Gastroesophageal sphincter (tissue), 4 donors: Measurements from ENCODE around the gene PES1. TPM values are rescaled to one million over a fixed set of nuclear protein-coding genes. Genes with fewer than 3 reads are reported as not detected.
A peak's percentile ranks its signal among the peaks of the same experiment; 100 is the strongest.
"Not testable (repeated sequence)": the region's sequence is repeated elsewhere in the genome, so short reads cannot be mapped to it uniquely, and the experiment has no call there.

ENCODE experiments used
- ATAC-seq: fragments of 150-250 bp; one replicate; pipeline ENCODE4 v1.9.1; 2016; ENCODE audit warnings: mild to moderate bottlenecking, moderate library complexity
- H3K27ac ChIP-seq, 4 donors: fragments of 200-600 bp; sonication (generic) in 3 of 4; 1 replicate in 3 of 4; 2 replicates in 1 of 4; pipeline ENCODE4 v1.5.1; 2016 to 2019
- H3K27me3 ChIP-seq: fragments of 200-600 bp; sonication (generic); one replicate; pipeline ENCODE4 v1.5.1; 2019
- H3K36me3 ChIP-seq, 2 donors: fragments of 200-600 bp; sonication (generic); one replicate each; pipeline ENCODE4 v1.5.1; 2019; ENCODE audit warnings: control low read depth in 1 of 2
- H3K4me1 ChIP-seq, 3 donors: fragments of 200-600 bp; sonication (generic); 1 replicate in 2 of 3; 2 replicates in 1 of 3; pipeline ENCODE4 v1.5.1; 2016 to 2019; ENCODE audit warnings: control low read depth in 2 of 3
- H3K4me3 ChIP-seq, 2 donors: fragments of 200-600 bp; sonication (generic); one replicate each; pipeline ENCODE4 v1.5.1; 2019; ENCODE audit warnings: mild to moderate bottlenecking in 1 of 2, moderate library complexity in 1 of 2
- H3K9me3 ChIP-seq, 3 donors: fragments of 200-600 bp; sonication (generic); one replicate each; pipeline ENCODE4 v1.5.1; 2017 to 2019; ENCODE audit warnings: control low read depth in 2 of 3
- EP300 ChIP-seq: sonication (generic); formaldehyde crosslinking; IDR thresholded peaks from one replicate; pipeline ENCODE4 v1.6.1; 2017; ENCODE audit warnings: antibody characterized with exemption, mild to moderate bottlenecking
- POLR2A ChIP-seq, 2 donors: fragments of 450-650 bp; IDR thresholded peaks; one replicate each; pipeline ENCODE4 v1.6.1; 2017; ENCODE audit warnings: antibody characterized with exemption in 2 of 2, mild to moderate bottlenecking in 2 of 2, moderate library complexity in 1 of 2
- POLR2AphosphoS5 ChIP-seq: sonication (generic); formaldehyde crosslinking; IDR thresholded peaks from one replicate; pipeline ENCODE4 v1.6.1; 2017; ENCODE audit warnings: antibody characterized with exemption
- WGBS, 2 donors: methylation state at CpG; one replicate each; pipeline ENCODE4 v1.1.5; 2018; ENCODE audit warnings: low coverage in 1 of 2; 5-methylcytosine and 5-hydroxymethylcytosine counted together
- total RNA-seq, 4 donors: library from RNA; depleted of rRNA; stranded (reverse); fragments of >200 nt; gene quantifications; one replicate each; pipeline ENCODE4 v1.1.0, GENCODE V29; 2016
- TF ChIP-seq, protein P1 (sequence below), 4 experiments: fragments of 200-600 bp in 2 of 4; fragments of 450-650 bp in 2 of 4; sonication (generic) in 1 of 4; IDR thresholded peaks; one replicate each; pipeline ENCODE4 v1.5.1; 2017 to 2019; ENCODE audit warnings: antibody characterized with exemption in 4 of 4, mild to moderate bottlenecking in 2 of 4, moderate library complexity in 2 of 4

The PES1 gene
- total RNA-seq, 4 donors from 2014 or later: 35.5 to 48.9 (median 39.8) TPM

- Histone ChIP-seq H3K27me3 (peaks cover 58% of the 10 kb centered on the region), H3K36me3 (no peaks in the 10 kb centered on the region), H3K27ac (no peak within 1 kb of the TSS), H3K4me3 (no peak within 1 kb of the TSS), H3K9me3 (no peaks in the 10 kb centered on the region), H3K4me1 (peaks cover 0 to 13% (median 5%) of the 10 kb centered on the region in 3 donors)
- WGBS, 2 donors: 86 to 100% methylated on average over 2 to 4 of the region's 7 CpGs
- no peak for ATAC-seq
- no peak for TF ChIP-seq EP300
- no peak for TF ChIP-seq POLR2AphosphoS5
- no peak for TF ChIP-seq POLR2A (IDR thresholded peaks at IDR 0.05)
- TF ChIP-seq, protein P1, sequence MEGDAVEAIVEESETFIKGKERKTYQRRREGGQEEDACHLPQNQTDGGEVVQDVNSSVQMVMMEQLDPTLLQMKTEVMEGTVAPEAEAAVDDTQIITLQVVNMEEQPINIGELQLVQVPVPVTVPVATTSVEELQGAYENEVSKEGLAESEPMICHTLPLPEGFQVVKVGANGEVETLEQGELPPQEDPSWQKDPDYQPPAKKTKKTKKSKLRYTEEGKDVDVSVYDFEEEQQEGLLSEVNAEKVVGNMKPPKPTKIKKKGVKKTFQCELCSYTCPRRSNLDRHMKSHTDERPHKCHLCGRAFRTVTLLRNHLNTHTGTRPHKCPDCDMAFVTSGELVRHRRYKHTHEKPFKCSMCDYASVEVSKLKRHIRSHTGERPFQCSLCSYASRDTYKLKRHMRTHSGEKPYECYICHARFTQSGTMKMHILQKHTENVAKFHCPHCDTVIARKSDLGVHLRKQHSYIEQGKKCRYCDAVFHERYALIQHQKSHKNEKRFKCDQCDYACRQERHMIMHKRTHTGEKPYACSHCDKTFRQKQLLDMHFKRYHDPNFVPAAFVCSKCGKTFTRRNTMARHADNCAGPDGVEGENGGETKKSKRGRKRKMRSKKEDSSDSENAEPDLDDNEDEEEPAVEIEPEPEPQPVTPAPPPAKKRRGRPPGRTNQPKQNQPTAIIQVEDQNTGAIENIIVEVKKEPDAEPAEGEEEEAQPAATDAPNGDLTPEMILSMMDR (IDR thresholded peaks at IDR 0.05): no peak
Observed at GRCh38 chr22:30546616-30547015, 45.1 kb downstream of the PES1 start, which contains the start of gene SEC14L6. TSS of gene SEC14L6 (minus strand) at chr22:30546741. CDS start at chr22:30546682, 59 bp downstream.

- WGBS, 2 donors: 80% methylated on average over 1 of the region's 12 CpGs; no CpG with 5 or more reads in 1 of the 2 donors
- TF ChIP-seq POLR2A (IDR thresholded peaks at IDR 0.05) (no peak), EP300 (no peak), POLR2AphosphoS5 (no peak)
- TF ChIP-seq, protein P1 (IDR thresholded peaks at IDR 0.05): no peak
- H3K9me3 ChIP-seq: no peaks in the 10 kb centered on the region
- no peaks in the 10 kb centered on the region for H3K36me3 ChIP-seq
- peaks cover 0 to 13% (median 5%) of the 10 kb centered on the region in 3 donors for H3K4me1 ChIP-seq
- peak overlapping the region in 1 of 2 donors; percentile 51 for H3K4me3 ChIP-seq
- peaks cover 67% of the 10 kb centered on the region for H3K27me3 ChIP-seq
- H3K27ac ChIP-seq: no peak overlapping the region
- ATAC-seq: no peak
Observed at GRCh38 chr22:30542811-30543188, 48.9 kb downstream of the PES1 start.

DNA sequence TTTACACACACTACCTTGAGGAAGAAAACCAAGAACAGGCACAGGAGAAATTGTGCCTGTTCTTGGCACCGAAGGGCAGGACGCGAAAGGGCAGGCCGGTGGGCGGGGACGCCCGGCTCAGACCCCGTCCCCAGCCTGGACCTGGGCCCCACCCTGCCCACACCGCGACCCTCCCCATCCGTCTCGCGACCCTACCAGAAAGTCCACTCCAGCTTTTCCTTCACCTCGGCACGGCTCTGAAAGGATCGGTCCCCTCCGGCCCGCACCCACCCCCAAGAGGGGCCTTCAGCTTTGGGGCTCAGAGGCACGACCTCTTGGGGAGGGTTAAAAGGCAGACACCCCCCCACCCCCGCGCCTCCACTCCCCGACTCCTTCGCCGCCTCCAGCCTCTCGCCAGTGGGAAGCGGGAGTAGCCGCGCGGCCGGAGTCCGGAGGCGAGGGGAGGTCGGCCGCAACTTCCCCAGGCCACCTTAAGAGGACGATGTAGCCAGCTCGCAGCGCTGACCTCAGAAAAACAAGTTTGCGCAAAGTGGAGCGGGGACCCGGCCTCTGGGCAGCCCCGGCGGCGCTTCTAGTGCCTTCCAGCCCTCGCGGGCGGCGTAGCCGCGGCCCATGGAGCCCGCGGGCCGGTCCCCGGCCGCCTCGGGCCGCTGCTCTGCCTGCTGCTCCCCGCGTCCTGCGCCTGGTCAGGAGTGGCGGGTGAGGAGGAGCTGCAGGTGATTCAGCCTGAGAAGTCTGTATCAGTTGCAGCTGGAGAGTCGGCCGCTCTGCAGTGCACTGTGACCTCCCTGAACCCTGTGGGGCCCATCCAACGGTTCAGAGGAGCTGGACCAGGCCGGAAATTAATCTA is 49.5 kb downstream of the PES1 start:
- Histone ChIP-seq H3K4me1 (peaks cover 0 to 13% (median 5%) of the 10 kb centered on the region in 3 donors), H3K27ac (peak overlapping the region in 1 of 4 donors; percentile 31), H3K4me3 (peak overlapping the region; percentile 22 to 51), H3K9me3 (no peaks in the 10 kb centered on the region), H3K36me3 (no peaks in the 10 kb centered on the region), H3K27me3 (peaks cover 62% of the 10 kb centered on the region)
- TF ChIP-seq POLR2AphosphoS5 (no peak), POLR2A (IDR thresholded peaks at IDR 0.05) (no peak), EP300 (no peak)
- TF ChIP-seq, protein P1 (IDR thresholded peaks at IDR 0.05): no peak
- 5 to 8% methylated on average over 4 to 5 of the region's 64 CpGs for WGBS, 2 donors
- peak; percentile 34 for ATAC-seq

DNA sequence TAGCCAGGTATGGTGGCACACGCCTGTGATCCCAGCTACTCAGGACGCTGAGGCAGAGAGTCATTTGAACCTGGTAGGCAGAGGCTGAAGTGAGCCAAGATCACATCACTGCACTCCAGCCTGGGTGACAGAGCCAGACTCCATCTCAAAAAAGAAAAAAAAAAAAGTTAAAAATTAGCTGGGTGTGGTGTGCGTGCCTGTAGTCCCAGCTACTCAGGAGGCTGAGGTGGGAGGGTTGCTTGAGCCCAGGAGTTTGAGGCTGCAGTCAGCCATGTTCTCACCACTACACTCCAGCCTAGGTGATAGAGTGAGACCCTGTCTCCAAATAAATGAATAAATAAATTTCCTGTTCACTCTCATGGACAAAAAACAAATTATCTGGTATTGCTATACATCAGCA is 50.2 kb downstream of the PES1 start:
- 79 to 100% methylated on average over 3 of the region's 3 CpGs for WGBS, 2 donors
- H3K36me3 ChIP-seq, ATAC-seq, H3K9me3 ChIP-seq: not testable (repeated sequence)
- Histone ChIP-seq H3K27ac (peak overlapping the region in 1 of 4 donors; percentile 31), H3K4me3 (peak overlapping the region in 1 of 2 donors; percentile 51), H3K27me3 (peaks cover 55% of the 10 kb centered on the region), H3K4me1 (peaks cover 0 to 13% (median 5%) of the 10 kb centered on the region in 3 donors)

DNA sequence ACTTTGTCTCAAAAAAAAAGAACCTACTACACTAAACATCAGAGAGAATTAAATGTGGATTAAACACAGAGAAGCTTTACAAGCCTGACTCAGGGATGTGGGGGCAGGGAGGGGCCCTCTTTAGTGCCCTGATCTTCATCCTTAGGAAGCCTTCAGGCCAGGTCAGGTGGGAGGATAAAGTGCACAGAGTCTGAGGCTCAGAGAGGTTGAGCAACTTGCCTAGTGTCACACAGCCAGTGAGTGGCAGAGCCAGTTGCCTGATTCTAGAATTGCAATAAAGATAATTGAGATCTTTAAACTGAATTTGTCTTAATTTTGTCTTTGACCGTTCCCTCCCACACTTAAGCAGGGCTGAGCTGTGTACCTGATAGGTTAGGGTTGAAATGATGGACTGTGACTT is 52.3 kb downstream of the PES1 start:
- WGBS, 2 donors: 80 to 100% methylated on average over 1 of the region's 1 CpG
- H3K36me3 ChIP-seq: no peaks in the 10 kb centered on the region
- TF ChIP-seq EP300: no peak
- TF ChIP-seq, protein P1 (IDR thresholded peaks at IDR 0.05): no peak
- TF ChIP-seq POLR2AphosphoS5: no peak
- no peak for TF ChIP-seq POLR2A (IDR thresholded peaks at IDR 0.05)
- H3K27ac ChIP-seq: no peak overlapping the region
- peaks cover 37% of the 10 kb centered on the region for H3K27me3 ChIP-seq
- H3K4me1 ChIP-seq: peaks cover 0 to 13% (median 5%) of the 10 kb centered on the region in 3 donors
- H3K4me3 ChIP-seq: no peak overlapping the region
- H3K9me3 ChIP-seq: no peaks in the 10 kb centered on the region
- no peak for ATAC-seq
